Hematopoietic multipotent progenitor cell treated with erythropoietin and hydrocortisone succinate and interleukin-3 and kit ligand, for 4 days (in vitro differentiated cells): ENCODE measurements around the gene ETDC.
"Not testable (repeated sequence)": the region's sequence is repeated elsewhere in the genome, so short reads cannot be mapped to it uniquely, and the experiment has no call there.

Source experiments
- DNase-seq: peaks from one replicate; pipeline ENCODE4 v3.0.0-alpha.2; 2015

Gene ETDC

GRCh38 chrX:135309430-135309923 lies at the start of gene ETDC:
Gene ETDC (plus strand): TSS chrX:135309480. CDS start chrX:135309480, 0 bp downstream.
- DNase-seq = no peak

- not testable (repeated sequence) for DNase-seq
These were observed 48.3 kb upstream of the ETDC start for GRCh38 chrX:135260976-135261375.

GRCh38 chrX:135263376-135263775 lies 45.9 kb upstream of the ETDC start:
- DNase-seq = not testable (repeated sequence)

- DNase-seq = no peak
These were observed 45.1 kb upstream of the ETDC start for GRCh38 chrX:135264206-135264605.

GRCh38 chrX:135273162-135273561 lies 36.1 kb upstream of the ETDC start:
- no peak for DNase-seq

- peak; percentile 19 for DNase-seq
These were observed 33.3 kb upstream of the ETDC start for GRCh38 chrX:135275973-135276372.

- no peak for DNase-seq
These were observed 21.9 kb upstream of the ETDC start for GRCh38 chrX:135287266-135287823.

- peak; percentile 66 for DNase-seq
These were observed 13.9 kb upstream of the ETDC start for GRCh38 chrX:135295238-135295943.

GRCh38 chrX:135295944-135296305 lies 13.4 kb upstream of the ETDC start:
- no peak for DNase-seq

GRCh38 chrX:135302269-135302873 lies 6.9 kb upstream of the ETDC start:
- DNase-seq = no peak

- DNase-seq = no peak
These were observed 4.5 kb upstream of the ETDC start for GRCh38 chrX:135304741-135305140.

GRCh38 chrX:135307171-135307570 lies 2.1 kb upstream of the ETDC start:
- peak; percentile 8 for DNase-seq

- peak; percentile 15 for DNase-seq
These were observed 880 bp upstream of the ETDC start for GRCh38 chrX:135308345-135308855.

- no peak for DNase-seq
These were observed 6.6 kb downstream of the ETDC start for GRCh38 chrX:135315864-135316263.

GRCh38 chrX:135324463-135324862 lies 15.2 kb downstream of the ETDC start:
- DNase-seq = no peak

GRCh38 chrX:135325036-135325818 lies 15.9 kb downstream of the ETDC start:
- not testable (repeated sequence) for DNase-seq

- DNase-seq = no peak
These were observed 18.0 kb downstream of the ETDC start for GRCh38 chrX:135327299-135327698.

- no peak for DNase-seq
These were observed 19.2 kb downstream of the ETDC start for GRCh38 chrX:135328421-135329005.

- no peak for DNase-seq
These were observed 21.4 kb downstream of the ETDC start for GRCh38 chrX:135330706-135331105.

GRCh38 chrX:135331525-135331924 lies 22.2 kb downstream of the ETDC start:
- no peak for DNase-seq

GRCh38 chrX:135340831-135341230 lies 31.6 kb downstream of the ETDC start:
- DNase-seq = no peak

GRCh38 chrX:135345107-135345589 lies 35.9 kb downstream of the ETDC start:
- peak; percentile 24 for DNase-seq

- no peak for DNase-seq
These were observed 37.7 kb downstream of the ETDC start for GRCh38 chrX:135346975-135347374.
